HL-60/S4 (cell line): ENCODE data around the gene SLC1A7.

Experiments used
- in situ Hi-C: fragments of 300-500 bp; cut with MboI; formaldehyde crosslinking; loops from 2 replicates; pipeline ENCODE4 v1.14.3; 2022; ENCODE audit warnings: low sequenced_read_pairs

SLC1A7 gene

DNA sequence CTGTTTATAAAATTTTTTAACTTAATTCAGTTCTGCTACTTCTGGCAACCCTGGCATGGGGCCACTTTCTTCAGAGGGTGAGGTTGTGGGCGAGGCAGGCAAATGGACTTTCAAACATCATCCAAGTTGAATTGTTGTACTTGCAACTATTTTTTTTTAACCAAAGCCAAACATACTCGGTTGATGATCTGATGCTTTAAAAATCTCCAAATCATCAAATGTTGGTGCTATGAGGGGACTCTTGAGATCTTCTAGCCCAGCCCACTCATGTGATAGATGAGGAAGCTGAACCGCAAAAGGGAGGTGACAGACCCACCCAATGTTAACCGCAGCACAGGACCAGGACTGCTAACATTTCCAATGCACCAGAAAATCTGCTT is 6.7 kb downstream of the SLC1A7 start:
- in situ Hi-C loops = no loop called here

- in situ Hi-C loops = no loop called here
These were observed 7.3 kb downstream of the SLC1A7 start for GRCh38 chr1:53134961-53135734.

GRCh38 chr1:53134042-53134485 is 8.4 kb downstream of the SLC1A7 start:
- in situ Hi-C loops = no loop called here

GRCh38 chr1:53133261-53134041 is 9.0 kb downstream of the SLC1A7 start:
- in situ Hi-C loops = no loop called here

- in situ Hi-C loops = no loop called here
These were observed 10.3 kb downstream of the SLC1A7 start for GRCh38 chr1:53132176-53132575.

GRCh38 chr1:53131590-53131938 is 10.9 kb downstream of the SLC1A7 start:
- in situ Hi-C loops = no loop called here

DNA sequence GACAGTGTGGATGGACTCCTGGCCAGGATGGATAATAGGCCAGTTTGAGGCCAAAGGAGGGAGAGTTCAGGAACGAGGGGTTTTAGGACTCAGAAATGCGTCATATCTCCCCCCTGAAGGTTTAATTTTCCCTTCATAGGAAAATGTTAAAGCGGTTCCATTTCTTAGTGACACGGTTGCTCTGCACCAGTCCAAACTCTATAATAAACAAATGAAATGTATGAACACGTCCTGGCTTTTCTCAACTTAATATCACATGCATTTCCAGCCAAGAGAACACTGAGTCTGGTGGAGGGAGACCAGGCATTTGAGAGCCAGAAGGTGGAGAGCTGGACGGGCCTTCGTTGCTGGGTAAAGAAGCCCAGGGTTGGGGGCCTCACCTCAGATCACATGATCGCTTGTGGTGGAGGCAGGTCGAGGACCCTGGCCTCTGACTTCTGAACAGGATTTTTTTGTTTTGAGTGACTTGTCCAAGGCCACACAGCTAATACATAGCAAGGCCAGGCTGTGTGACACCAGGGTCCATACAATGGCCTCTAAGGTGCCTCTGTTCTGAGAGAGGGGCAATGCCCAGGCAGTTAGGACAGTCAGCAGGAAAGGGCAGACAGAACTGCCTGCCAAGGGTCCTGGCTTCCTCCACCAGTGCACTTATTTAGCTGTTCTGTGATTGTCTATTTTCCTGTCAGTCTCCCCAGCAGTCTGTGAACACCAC is 11.4 kb downstream of the SLC1A7 start:
- in situ Hi-C loops = no loop called here

- in situ Hi-C loops = no loop called here
These were observed 11.9 kb downstream of the SLC1A7 start for GRCh38 chr1:53130598-53130877.

DNA sequence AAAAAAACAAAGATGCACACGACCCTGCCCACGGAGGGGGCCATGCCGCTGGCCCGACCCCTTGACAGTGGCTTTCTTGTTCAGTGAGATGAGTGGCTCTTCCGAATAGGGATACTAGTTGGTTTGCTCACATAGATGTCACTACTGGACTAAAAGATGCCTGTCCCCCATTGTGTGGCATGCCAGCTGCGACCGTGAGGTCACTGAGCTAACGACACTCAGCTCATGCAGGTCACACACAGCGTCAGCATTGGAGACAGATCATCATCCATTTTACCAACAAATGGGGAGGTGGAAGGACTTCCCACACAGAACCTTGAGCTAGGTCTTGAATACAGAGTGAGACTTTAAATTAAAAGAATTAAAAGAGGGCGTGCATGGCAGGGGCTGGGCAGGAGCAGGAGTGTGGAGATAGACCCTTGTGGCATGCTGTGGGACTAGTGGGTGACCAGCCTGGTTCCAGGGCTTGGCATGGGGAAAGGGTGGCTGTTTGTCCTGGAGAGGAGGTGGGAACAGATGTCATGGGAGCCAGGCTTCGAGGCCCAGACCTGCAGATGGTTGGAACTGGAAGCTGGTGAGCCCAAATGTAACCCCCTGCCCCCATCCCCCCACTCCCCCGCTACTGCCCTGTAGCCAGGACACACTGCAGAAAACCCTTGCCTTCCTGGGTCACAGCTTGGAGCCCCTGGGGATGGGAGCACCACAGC is 12.4 kb downstream of the SLC1A7 start:
- in situ Hi-C loops = no loop called here

- in situ Hi-C loops = no loop called here
These were observed 14.0 kb downstream of the SLC1A7 start for GRCh38 chr1:53128401-53128800.

GRCh38 chr1:53127546-53127945 is 14.9 kb downstream of the SLC1A7 start:
- in situ Hi-C loops = no loop called here

DNA sequence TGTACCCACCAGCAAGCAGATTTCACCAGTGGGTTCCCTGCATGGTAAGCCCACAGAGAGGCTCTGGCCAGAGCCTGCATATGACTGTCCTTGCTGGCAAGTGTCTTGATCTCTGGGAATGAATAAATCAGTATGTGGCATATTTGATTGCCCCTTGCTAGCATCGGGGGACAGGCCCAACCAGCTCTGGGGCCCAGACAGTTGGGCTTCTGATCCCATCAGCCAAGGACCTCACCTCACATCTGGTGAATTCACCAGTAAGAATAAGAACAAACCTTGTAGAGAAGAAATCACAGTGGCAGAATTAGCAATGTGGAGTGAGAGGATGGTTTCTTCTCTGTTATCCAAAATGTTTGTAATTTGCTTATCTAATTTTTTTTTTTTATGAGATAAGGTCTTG is 15.9 kb downstream of the SLC1A7 start:
- in situ Hi-C loops = no loop called here

GRCh38 chr1:53125623-53126360 is 16.6 kb downstream of the SLC1A7 start:
- in situ Hi-C loops = no loop called here

GRCh38 chr1:53125122-53125521 is 17.3 kb downstream of the SLC1A7 start:
- in situ Hi-C loops = no loop called here

DNA sequence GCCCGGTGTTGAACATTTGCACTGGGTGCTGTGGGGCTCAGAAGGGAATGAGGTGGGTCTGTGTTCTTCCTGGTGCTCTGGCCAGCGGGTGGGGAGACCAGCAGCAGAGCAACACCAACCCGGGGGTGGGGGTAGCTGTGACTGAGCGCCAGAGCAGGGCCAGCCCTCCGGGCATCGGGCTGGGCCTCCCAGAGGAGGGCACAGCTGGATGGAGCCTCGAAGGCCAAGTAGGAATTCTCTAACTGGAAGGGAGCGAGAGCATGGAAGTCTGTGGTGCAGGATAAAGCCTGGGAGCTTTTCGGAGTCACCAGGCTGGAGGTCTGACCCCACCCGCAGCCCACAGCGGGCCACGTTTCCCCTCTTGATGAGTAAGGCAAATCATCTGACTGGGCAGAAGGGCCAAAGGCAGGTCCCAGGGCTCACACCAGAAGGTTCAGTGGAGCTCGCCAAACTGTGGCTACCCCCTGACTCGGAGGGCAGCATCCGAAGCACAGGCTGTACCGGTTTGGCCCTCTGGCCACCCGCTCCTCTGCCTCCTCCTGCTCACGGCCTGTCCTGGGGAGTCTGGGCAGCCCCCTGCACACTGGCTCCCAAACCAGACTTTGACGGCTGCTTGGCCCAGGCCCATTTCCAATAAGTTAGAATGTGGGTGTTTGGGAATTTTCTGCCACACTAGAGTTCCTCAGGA is 18.8 kb downstream of the SLC1A7 start:
- in situ Hi-C loops = no loop called here

GRCh38 chr1:53122961-53123413 is 19.5 kb downstream of the SLC1A7 start:
- in situ Hi-C loops = no loop called here

GRCh38 chr1:53122201-53122885 is 20.1 kb downstream of the SLC1A7 start:
- in situ Hi-C loops = no loop called here

GRCh38 chr1:53121319-53122172 is 20.9 kb downstream of the SLC1A7 start:
- in situ Hi-C loops = no loop called here
